Cardiac fibroblast (primary cell): ENCODE results near the gene PCDHGA5.

Experiments used
- DNase-seq, 2 donors: peaks; one replicate each; pipeline versions ENCODE4 v3.0.0 to v3.0.0-alpha.2; 2010; ENCODE audit warnings: low read depth in 2 of 2
- H3K4me3 ChIP-seq, 2 donors: replicated peaks in 1 of 2; 1 replicate in 1 of 2; 2 replicates in 1 of 2; pipeline ENCODE4 v1.5.1; 2011; ENCODE audit warnings: low read depth in 2 of 2, low read length in 2 of 2, mild to moderate bottlenecking in 2 of 2, moderate library complexity in 1 of 2
- CTCF ChIP-seq: IDR thresholded peaks from one replicate; pipeline ENCODE4 v1.5.1; 2011; ENCODE audit warnings: low read depth, mild to moderate bottlenecking, low read length, inconsistent platforms

Gene PCDHGA5

GRCh38 chr5:141366016-141366896 lies 2.3 kb downstream of the PCDHGA5 start:
- no peak overlapping the region for H3K4me3 ChIP-seq
- TF ChIP-seq CTCF, result no peak
- DNase-seq, result no peak

- TF ChIP-seq CTCF, result peak; percentile 52
- peak within 1 kb of the TSS; percentile 30 to 38 for H3K4me3 ChIP-seq
- DNase-seq, result peak; percentile 66 to 73
Observed at GRCh38 chr5:141369994-141370848, 6.3 kb downstream of the PCDHGA5 start, which contains the start of gene PCDHGB3. Gene PCDHGB3, plus strand, starts transcription at chr5:141370242. Its CDS starts 153 bp downstream, at chr5:141370395.

- no peak for DNase-seq
- no peak overlapping the region for H3K4me3 ChIP-seq
- no peak for TF ChIP-seq CTCF
Observed at GRCh38 chr5:141371572-141372475, 7.9 kb downstream of the PCDHGA5 start.

GRCh38 chr5:141373673-141374317 lies 9.8 kb downstream of the PCDHGA5 start, which contains the start of gene PCDHGA6:
Gene PCDHGA6, plus strand, starts transcription at chr5:141373891. Its CDS starts 193 bp downstream, at chr5:141374084.
- peak within 1 kb of the TSS; percentile 40 to 48 for H3K4me3 ChIP-seq
- TF ChIP-seq CTCF, result peak; percentile 70
- DNase-seq, result peak; percentile 40 to 66

- no peak for DNase-seq
- H3K4me3 ChIP-seq, result no peak overlapping the region
- TF ChIP-seq CTCF, result no peak
Observed at GRCh38 chr5:141374627-141375026, 10.7 kb downstream of the PCDHGA5 start.
